HepG2 (cell line): ENCODE measurements around the gene MBD3. TPM values are rescaled to one million over a fixed set of nuclear protein-coding genes. Genes with fewer than 3 reads are reported as not detected.

Source experiments
- ATAC-seq: fragments of 200-7000 bp; cut with Tn5 transposase; 3 replicates; pipeline ENCODE4 v1.9.1; 2020; ENCODE audit warnings: mild to moderate bottlenecking, moderate library complexity
- BruUV-seq: library from RNA; stranded (reverse); fragments of 400-500 nt; replicated peaks from 2 replicates; lab custom pipeline; 2021; lab: Mats Ljungman, UMichigan
- CTCF ChIA-PET: fragments of 300-600 bp; formaldehyde crosslinking; extraction: SDS; loops from one replicate; lab custom pipeline; 2021; ENCODE audit warnings: low total read pairs, inconsistent platforms, low intra/inter-chr PET ratio; lab: Yijun Ruan, JAX
- POLR2A ChIA-PET: fragments of 350-600 bp; sonication (Branson Sonifier 250); formaldehyde crosslinking; loops from one replicate; lab custom pipeline; 2020; ENCODE audit warnings: antibody characterized with exemption, inconsistent platforms; lab: Yijun Ruan, JAX
- DNase-seq: peaks from one replicate; pipeline ENCODE4 v3.0.0-alpha.2; 2015; ENCODE audit warnings: low spot score
- FAIRE-seq: peaks from 3 replicates; lab custom pipeline; 2011; peaks lifted over from hg19 to GRCh38; lab: Jason Lieb, UNC
- H2AFZ ChIP-seq: one replicate; pipeline ENCODE4 v1.6.1; 2011; ENCODE audit warnings: low read length, inconsistent platforms
- H3K27ac ChIP-seq: fragments of 300-600 bp; 3 replicates; pipeline ENCODE4 v1.8.0; 2011; ENCODE audit warnings: mixed run types, mild to moderate bottlenecking, mixed read lengths, low read length, inconsistent platforms; ENCODE audit not compliant: insufficient read depth; ENCODE audit errors: extremely low read length
- H3K27me3 ChIP-seq, 2 experiments: fragments of 200-600 bp in 1 of 2; 2 replicates in 1 of 2; 3 replicates in 1 of 2; pipeline versions ENCODE4 v1.6.0 to v1.8.0; 2011; ENCODE audit warnings: low read length in 2 of 2, mild to moderate bottlenecking in 2 of 2, moderate library complexity in 2 of 2, inconsistent platforms in 1 of 2; ENCODE audit not compliant: insufficient read depth in 2 of 2, control insufficient read depth in 1 of 2
- H3K36me3 ChIP-seq, 2 experiments: fragments of 200-600 bp in 1 of 2; replicated peaks in 1 of 2; 2 replicates in 1 of 2; 3 replicates in 1 of 2; pipeline versions ENCODE4 v1.5.1 to v1.8.0; 2011; ENCODE audit warnings: low read length in 2 of 2, inconsistent platforms in 1 of 2; ENCODE audit not compliant: insufficient read depth in 2 of 2, control insufficient read depth in 1 of 2
- H3K4me1 ChIP-seq: 2 replicates; pipeline ENCODE4 v1.5.1; 2012; ENCODE audit warnings: low read length, inconsistent platforms; ENCODE audit not compliant: insufficient read depth
- H3K4me2 ChIP-seq: 2 replicates; pipeline ENCODE4 v1.6.0; 2011; ENCODE audit warnings: low read depth, low read length, inconsistent platforms
- H3K4me3 ChIP-seq, 3 experiments: fragments of 200-600 bp in 1 of 3; sonication (generic), shearing (Covaris generic) in 1 of 3; replicated peaks in 1 of 3; 2 replicates each; pipeline ENCODE4 v1.5.1; 2011 to 2016; ENCODE audit warnings: low read length in 3 of 3, inconsistent platforms in 2 of 3, low read depth in 2 of 3, mild to moderate bottlenecking in 2 of 3, control low read depth in 1 of 3, mixed read lengths in 1 of 3; ENCODE audit not compliant: insufficient read depth in 1 of 3
- H3K79me2 ChIP-seq: one replicate; pipeline ENCODE4 v1.6.1; 2011; ENCODE audit warnings: low read length, inconsistent platforms; ENCODE audit not compliant: insufficient read depth
- H3K9ac ChIP-seq: 2 replicates; pipeline ENCODE4 v1.6.0; 2011; ENCODE audit warnings: mild to moderate bottlenecking, low read depth, low read length, inconsistent platforms; ENCODE audit not compliant: insufficient read depth
- H3K9me3 ChIP-seq: 2 replicates; pipeline ENCODE4 v1.5.1; 2012; ENCODE audit warnings: mild to moderate bottlenecking, low read length
- H4K20me1 ChIP-seq: 2 replicates; pipeline ENCODE4 v1.6.0; 2011; ENCODE audit warnings: inconsistent platforms, mild to moderate bottlenecking, low read length, moderate library complexity; ENCODE audit not compliant: insufficient read depth
- NCOA5 ChIP-seq: sonication (generic); formaldehyde crosslinking; IDR thresholded peaks from 2 replicates; pipeline ENCODE4 v1.4.0; 2020; ENCODE audit warnings: missing genetic modification reagents
- SIX4 ChIP-seq: sonication (generic); formaldehyde crosslinking; IDR thresholded peaks from 2 replicates; pipeline ENCODE4 v1.4.0; 2020; ENCODE audit warnings: missing genetic modification reagents
- SP4 ChIP-seq: sonication (generic); formaldehyde crosslinking; IDR thresholded peaks from 2 replicates; pipeline ENCODE4 v1.8.1; 2023; ENCODE audit warnings: mild to moderate bottlenecking, missing genetic modification reagents
- SPEN ChIP-seq: sonication (generic); formaldehyde crosslinking; IDR thresholded peaks from 2 replicates; pipeline ENCODE4 v1.5.1; 2020; ENCODE audit warnings: low read depth, mild to moderate bottlenecking, missing genetic modification reagents
- WGBS: methylation state at CpG from one replicate; pipeline ENCODE4 v1.1.6; 2017; ENCODE audit warnings: low lambda C conversion rate; 5-methylcytosine and 5-hydroxymethylcytosine counted together
- in situ Hi-C: cut with HindIII; loops from 2 replicates; pipeline ENCODE4 v1.10.0; 2017; ENCODE audit warnings: low pct_unique_long_range_greater_than_20kb; ENCODE audit not compliant: extremely low pct_ligation_motif_present
- intact Hi-C: fragments of 100-400 bp; cut with micrococcal nuclease; formaldehyde crosslinking; loops from one replicate; pipeline ENCODE4 v1.10.0; 2022; ENCODE audit not compliant: unreplicated experiment
- polyA plus RNA-seq, 8 experiments: library from polyadenylated mRNA; depleted of rRNA in 3 of 8; stranded (reverse) in 7 of 8; unstranded in 1 of 8; fragments of >200 nt; fragmentation: Illumina TruSeq in 4 of 8; extraction: Trizol in 4 of 8; gene quantifications; 2 replicates each; pipeline versions ENCODE4 v1.2.1 to v1.2.3, GENCODE V29; 2011 to 2016; ENCODE audit warnings: low read depth in 4 of 8, missing spikeins in 1 of 8, mixed read lengths in 1 of 8; ENCODE audit not compliant: insufficient read depth in 1 of 8
- total RNA-seq, 5 experiments: library from RNA; depleted of rRNA; stranded (reverse); fragments of >200 nt; fragmentation: Illumina TruSeq; extraction: Trizol; gene quantifications; 2 replicates each; pipeline ENCODE4 v1.2.3, GENCODE V29; 2016; ENCODE audit warnings: low read depth in 1 of 5
- TF ChIP-seq, protein P1 (sequence below): sonication (generic); formaldehyde crosslinking; IDR thresholded peaks from 2 replicates; pipeline ENCODE4 v1.4.0; 2020; ENCODE audit warnings: missing genetic modification reagents
- TF ChIP-seq, protein P2 (sequence below): sonication (generic); formaldehyde crosslinking; IDR thresholded peaks from 2 replicates; pipeline ENCODE4 v1.9.0; 2021; ENCODE audit warnings: mild to moderate bottlenecking, missing genetic modification reagents
- TF ChIP-seq, protein P3 (sequence below): IDR thresholded peaks from 2 replicates; pipeline ENCODE4 v1.6.1; 2016; ENCODE audit warnings: missing compliant biosample characterization, missing genetic modification reagents, borderline replicate concordance

Gene MBD3
- total and polyA plus RNA-seq, 2 of the 13 experiments (the other 11 are each of a cell fraction or from before 2014, with no cell fraction given): 21.2 to 76.9 TPM

DNA sequence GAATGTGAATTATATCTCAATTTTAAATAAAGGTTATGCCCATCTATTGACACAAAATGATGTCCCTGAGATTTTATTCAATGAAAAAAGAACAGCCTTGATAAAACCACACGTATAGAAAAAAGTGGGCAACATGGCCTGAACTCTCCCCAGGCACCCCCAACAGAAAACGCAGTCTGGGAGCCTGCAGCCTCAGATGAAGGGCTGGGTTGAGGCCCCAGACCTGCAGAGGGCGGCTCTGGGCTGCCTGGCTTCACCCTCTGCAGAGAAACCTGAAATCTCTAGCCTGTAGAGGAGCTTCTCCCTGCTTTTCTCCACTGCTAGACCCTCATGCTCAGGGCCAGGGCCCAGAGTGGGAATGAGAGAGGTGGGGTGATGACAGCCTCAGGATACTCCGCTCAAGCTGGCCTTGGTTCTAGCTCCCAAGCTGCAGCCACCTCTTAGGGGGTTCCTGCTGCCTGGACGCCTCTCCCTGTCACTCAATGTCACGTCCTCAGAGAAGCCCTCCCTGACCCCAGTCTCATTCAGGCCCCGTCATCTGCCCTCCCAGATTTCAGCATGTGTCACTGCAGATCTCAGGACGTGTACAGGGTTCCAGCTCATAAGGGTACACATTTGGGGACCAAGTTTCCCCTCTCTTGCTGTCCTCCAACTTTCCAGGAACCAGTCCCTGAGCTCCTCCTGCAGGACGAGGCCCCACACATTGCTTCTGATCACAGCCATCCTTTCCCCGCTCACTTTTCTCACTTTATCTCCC is 1.8 kb downstream of the MBD3 start (continued):
- TF ChIP-seq, protein P1, sequence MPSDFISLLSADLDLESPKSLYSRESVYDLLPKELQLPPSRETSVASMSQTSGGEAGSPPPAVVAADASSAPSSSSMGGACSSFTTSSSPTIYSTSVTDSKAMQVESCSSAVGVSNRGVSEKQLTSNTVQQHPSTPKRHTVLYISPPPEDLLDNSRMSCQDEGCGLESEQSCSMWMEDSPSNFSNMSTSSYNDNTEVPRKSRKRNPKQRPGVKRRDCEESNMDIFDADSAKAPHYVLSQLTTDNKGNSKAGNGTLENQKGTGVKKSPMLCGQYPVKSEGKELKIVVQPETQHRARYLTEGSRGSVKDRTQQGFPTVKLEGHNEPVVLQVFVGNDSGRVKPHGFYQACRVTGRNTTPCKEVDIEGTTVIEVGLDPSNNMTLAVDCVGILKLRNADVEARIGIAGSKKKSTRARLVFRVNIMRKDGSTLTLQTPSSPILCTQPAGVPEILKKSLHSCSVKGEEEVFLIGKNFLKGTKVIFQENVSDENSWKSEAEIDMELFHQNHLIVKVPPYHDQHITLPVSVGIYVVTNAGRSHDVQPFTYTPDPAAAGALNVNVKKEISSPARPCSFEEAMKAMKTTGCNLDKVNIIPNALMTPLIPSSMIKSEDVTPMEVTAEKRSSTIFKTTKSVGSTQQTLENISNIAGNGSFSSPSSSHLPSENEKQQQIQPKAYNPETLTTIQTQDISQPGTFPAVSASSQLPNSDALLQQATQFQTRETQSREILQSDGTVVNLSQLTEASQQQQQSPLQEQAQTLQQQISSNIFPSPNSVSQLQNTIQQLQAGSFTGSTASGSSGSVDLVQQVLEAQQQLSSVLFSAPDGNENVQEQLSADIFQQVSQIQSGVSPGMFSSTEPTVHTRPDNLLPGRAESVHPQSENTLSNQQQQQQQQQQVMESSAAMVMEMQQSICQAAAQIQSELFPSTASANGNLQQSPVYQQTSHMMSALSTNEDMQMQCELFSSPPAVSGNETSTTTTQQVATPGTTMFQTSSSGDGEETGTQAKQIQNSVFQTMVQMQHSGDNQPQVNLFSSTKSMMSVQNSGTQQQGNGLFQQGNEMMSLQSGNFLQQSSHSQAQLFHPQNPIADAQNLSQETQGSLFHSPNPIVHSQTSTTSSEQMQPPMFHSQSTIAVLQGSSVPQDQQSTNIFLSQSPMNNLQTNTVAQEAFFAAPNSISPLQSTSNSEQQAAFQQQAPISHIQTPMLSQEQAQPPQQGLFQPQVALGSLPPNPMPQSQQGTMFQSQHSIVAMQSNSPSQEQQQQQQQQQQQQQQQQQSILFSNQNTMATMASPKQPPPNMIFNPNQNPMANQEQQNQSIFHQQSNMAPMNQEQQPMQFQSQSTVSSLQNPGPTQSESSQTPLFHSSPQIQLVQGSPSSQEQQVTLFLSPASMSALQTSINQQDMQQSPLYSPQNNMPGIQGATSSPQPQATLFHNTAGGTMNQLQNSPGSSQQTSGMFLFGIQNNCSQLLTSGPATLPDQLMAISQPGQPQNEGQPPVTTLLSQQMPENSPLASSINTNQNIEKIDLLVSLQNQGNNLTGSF (CRISPR knock-in tag): no peak
- TF ChIP-seq SIX4 (no peak), NCOA5 (CRISPR knock-in tag) (no peak), SP4 (CRISPR knock-in tag) (no peak)

DNA sequence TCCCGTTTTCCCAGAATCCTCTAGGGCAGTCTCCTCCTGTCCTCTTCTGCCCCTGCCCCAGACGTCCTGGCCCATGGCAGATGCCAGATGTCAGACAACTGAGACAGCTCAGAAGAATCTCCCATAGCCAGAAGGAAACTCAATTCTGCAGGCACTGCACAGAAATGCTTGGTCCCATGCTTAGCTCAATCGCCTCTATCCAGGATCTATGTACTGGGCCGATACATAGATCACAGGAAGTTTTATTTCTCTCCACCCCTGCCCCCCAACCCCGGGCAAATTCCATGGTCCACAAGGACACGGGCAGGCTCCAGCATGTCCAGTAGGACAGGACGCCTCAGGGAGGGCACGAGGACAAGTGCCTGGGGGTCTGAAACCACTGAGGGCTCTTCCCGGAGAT is 4.8 kb downstream of the MBD3 start:
- Histone ChIP-seq H3K79me2 (peaks cover 46% of the 10 kb centered on the region), H3K27me3 (no peaks in the 10 kb centered on the region; a peak in 1 of 5 replicates), H3K4me2 (peak overlapping the region; percentile 41), H3K36me3 (peaks cover 3 to 15% of the 10 kb centered on the region in 2 experiments; a peak in 4 of 5 replicates), H2AFZ (no peak overlapping the region), H3K9me3 (no peaks in the 10 kb centered on the region), H4K20me1 (no peaks in the 10 kb centered on the region), H3K27ac (peak overlapping the region; percentile 85), H3K9ac (peak overlapping the region; percentile 50), H3K4me1 (peaks cover 56% of the 10 kb centered on the region), H3K4me3 (no peak overlapping the region; a peak in 1 of 6 replicates)
- in situ Hi-C loops (no loop called here), intact Hi-C loops (no loop called here)
- ATAC-seq (peak; percentile 32; the same call in 2 of the 3 replicates), FAIRE-seq (peak; percentile 79), DNase-seq (peak; percentile 44)
- no TSS peak for BruUV-seq
- POLR2A ChIA-PET: interaction anchor here (0.9 kb wide), 1 partner anchor 15 kb away, joined by 6 read pairs; no protein-coding TSS in a partner anchor
- WGBS: 20% methylated on average over 8 of the region's 9 CpGs
- CTCF ChIA-PET: no interaction called here
- TF ChIP-seq, protein P2, sequence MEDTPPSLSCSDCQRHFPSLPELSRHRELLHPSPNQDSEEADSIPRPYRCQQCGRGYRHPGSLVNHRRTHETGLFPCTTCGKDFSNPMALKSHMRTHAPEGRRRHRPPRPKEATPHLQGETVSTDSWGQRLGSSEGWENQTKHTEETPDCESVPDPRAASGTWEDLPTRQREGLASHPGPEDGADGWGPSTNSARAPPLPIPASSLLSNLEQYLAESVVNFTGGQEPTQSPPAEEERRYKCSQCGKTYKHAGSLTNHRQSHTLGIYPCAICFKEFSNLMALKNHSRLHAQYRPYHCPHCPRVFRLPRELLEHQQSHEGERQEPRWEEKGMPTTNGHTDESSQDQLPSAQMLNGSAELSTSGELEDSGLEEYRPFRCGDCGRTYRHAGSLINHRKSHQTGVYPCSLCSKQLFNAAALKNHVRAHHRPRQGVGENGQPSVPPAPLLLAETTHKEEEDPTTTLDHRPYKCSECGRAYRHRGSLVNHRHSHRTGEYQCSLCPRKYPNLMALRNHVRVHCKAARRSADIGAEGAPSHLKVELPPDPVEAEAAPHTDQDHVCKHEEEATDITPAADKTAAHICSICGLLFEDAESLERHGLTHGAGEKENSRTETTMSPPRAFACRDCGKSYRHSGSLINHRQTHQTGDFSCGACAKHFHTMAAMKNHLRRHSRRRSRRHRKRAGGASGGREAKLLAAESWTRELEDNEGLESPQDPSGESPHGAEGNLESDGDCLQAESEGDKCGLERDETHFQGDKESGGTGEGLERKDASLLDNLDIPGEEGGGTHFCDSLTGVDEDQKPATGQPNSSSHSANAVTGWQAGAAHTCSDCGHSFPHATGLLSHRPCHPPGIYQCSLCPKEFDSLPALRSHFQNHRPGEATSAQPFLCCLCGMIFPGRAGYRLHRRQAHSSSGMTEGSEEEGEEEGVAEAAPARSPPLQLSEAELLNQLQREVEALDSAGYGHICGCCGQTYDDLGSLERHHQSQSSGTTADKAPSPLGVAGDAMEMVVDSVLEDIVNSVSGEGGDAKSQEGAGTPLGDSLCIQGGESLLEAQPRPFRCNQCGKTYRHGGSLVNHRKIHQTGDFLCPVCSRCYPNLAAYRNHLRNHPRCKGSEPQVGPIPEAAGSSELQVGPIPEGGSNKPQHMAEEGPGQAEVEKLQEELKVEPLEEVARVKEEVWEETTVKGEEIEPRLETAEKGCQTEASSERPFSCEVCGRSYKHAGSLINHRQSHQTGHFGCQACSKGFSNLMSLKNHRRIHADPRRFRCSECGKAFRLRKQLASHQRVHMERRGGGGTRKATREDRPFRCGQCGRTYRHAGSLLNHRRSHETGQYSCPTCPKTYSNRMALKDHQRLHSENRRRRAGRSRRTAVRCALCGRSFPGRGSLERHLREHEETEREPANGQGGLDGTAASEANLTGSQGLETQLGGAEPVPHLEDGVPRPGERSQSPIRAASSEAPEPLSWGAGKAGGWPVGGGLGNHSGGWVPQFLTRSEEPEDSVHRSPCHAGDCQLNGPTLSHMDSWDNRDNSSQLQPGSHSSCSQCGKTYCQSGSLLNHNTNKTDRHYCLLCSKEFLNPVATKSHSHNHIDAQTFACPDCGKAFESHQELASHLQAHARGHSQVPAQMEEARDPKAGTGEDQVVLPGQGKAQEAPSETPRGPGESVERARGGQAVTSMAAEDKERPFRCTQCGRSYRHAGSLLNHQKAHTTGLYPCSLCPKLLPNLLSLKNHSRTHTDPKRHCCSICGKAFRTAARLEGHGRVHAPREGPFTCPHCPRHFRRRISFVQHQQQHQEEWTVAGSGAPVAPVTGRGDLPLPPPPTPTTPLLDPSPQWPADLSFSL: no peak
- TF ChIP-seq, protein P3, sequence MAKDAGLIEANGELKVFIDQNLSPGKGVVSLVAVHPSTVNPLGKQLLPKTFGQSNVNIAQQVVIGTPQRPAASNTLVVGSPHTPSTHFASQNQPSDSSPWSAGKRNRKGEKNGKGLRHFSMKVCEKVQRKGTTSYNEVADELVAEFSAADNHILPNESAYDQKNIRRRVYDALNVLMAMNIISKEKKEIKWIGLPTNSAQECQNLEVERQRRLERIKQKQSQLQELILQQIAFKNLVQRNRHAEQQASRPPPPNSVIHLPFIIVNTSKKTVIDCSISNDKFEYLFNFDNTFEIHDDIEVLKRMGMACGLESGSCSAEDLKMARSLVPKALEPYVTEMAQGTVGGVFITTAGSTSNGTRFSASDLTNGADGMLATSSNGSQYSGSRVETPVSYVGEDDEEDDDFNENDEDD (CRISPR knock-in tag): no peak; the same call in 1 of the 2 replicates
- no peak for TF ChIP-seq SPEN (CRISPR knock-in tag)
